ENCODE results near the gene TMEM89. TPM values are rescaled to one million over a fixed set of nuclear protein-coding genes. Genes with fewer than 3 reads are reported as not detected.
A peak's percentile ranks its signal among the peaks of the same experiment; 100 is the strongest.

The TMEM89 gene
- total and polyA plus RNA-seq, 2 experiments from 2014 or later: not detected

DNA sequence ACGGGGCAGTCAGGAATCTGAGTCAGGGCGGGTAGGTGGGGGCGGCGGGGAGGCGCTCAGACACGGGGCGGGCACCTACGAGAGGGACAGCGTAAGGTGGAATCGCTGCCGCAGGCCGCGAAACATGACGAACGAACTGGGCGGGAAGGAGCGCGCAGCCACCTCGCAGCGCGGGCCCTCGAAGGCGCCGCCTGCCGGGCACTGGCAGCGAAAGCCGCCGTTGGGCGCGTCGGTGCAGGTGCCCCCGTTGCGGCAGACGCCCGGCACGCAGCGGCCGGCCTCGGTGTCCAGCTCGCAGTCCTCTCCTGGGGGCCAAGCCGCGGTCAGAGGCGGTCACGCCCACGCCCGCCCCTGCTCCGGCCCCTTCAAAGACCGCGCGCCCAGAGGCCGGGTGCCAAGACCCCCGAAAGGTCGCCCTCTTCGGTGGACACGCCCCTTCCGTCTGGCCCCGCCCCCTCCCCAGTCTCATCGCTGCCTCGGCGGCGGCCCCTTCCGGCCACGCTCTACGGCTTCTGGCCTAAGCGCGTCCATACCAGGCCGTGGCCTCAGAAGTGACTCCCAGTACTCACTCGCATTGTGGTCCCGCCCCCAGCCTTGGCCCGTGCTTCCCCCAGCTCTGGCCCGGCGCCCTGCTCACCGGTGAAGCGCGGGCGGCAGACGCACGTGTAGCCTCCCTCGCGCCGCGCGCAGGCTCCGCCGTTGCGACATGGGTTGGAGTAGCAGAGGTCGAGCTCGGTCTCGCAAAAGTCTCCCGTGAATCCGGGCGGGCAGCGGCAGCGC, 34.7 kb upstream of the TMEM89 start:
- peaks cover 3% of the 10 kb centered on the region; the same call in 1 of the 2 replicates for H3K4me1 ChIP-seq (ENCODE audit: insufficient read depth)
- Mint-ChIP-seq H3K4me1 (peaks cover 10% of the 10 kb centered on the region; the same call in 2 of the 3 replicates), H3K4me3 (peak overlapping the region; percentile 74), H3K27ac (peak overlapping the region; percentile 89), H3K9me3 (no peaks in the 10 kb centered on the region; the same call in 2 of the 3 replicates), H3K36me3 (ENCODE audit: low read depth) (peaks cover 53% of the 10 kb centered on the region), H3K27me3 (ENCODE audit: insufficient read depth, low read depth, poor library complexity) (peaks cover 23% of the 10 kb centered on the region)
- H3K4me2 ChIP-seq: peak overlapping the region; percentile 85
- H3K9me2 ChIP-seq (ENCODE audit: insufficient read depth): no peaks in the 10 kb centered on the region
- no peaks in the 10 kb centered on the region for H3K79me2 ChIP-seq (replicated peaks; ENCODE audit: insufficient read depth)
- H3F3A ChIP-seq (replicated peaks; ENCODE audit: low read depth): peaks cover 30% of the 10 kb centered on the region
- peak overlapping the region; percentile 59 for H3K4me3 ChIP-seq
- no peaks in the 10 kb centered on the region for H3K27me3 ChIP-seq (ENCODE audit: insufficient read depth)
- H3K27ac ChIP-seq (ENCODE audit: low read depth): peak overlapping the region; percentile 90
- H3K36me3 ChIP-seq (ENCODE audit: insufficient read depth): no peaks in the 10 kb centered on the region
- ATAC-seq: peak; percentile 90
- peak overlapping the region; percentile 87; the same call in 1 of the 2 replicates for H2AFZ ChIP-seq
- DNase-seq (ENCODE audit: low spot score): peak; percentile 96
- peaks cover 5% of the 10 kb centered on the region; the same call in 1 of the 2 replicates for H4K20me1 ChIP-seq (replicated peaks; ENCODE audit: insufficient read depth)
- TF ChIP-seq CREB1 (CRISPR knock-in tag; IDR thresholded peaks at IDR 0.05; ENCODE audit: low read depth) (peak; percentile 81), POLR2AphosphoS5 (IDR thresholded peaks at IDR 0.05; ENCODE audit: low read depth) (peak; percentile 78)
- TF ChIP-seq, protein P1, sequence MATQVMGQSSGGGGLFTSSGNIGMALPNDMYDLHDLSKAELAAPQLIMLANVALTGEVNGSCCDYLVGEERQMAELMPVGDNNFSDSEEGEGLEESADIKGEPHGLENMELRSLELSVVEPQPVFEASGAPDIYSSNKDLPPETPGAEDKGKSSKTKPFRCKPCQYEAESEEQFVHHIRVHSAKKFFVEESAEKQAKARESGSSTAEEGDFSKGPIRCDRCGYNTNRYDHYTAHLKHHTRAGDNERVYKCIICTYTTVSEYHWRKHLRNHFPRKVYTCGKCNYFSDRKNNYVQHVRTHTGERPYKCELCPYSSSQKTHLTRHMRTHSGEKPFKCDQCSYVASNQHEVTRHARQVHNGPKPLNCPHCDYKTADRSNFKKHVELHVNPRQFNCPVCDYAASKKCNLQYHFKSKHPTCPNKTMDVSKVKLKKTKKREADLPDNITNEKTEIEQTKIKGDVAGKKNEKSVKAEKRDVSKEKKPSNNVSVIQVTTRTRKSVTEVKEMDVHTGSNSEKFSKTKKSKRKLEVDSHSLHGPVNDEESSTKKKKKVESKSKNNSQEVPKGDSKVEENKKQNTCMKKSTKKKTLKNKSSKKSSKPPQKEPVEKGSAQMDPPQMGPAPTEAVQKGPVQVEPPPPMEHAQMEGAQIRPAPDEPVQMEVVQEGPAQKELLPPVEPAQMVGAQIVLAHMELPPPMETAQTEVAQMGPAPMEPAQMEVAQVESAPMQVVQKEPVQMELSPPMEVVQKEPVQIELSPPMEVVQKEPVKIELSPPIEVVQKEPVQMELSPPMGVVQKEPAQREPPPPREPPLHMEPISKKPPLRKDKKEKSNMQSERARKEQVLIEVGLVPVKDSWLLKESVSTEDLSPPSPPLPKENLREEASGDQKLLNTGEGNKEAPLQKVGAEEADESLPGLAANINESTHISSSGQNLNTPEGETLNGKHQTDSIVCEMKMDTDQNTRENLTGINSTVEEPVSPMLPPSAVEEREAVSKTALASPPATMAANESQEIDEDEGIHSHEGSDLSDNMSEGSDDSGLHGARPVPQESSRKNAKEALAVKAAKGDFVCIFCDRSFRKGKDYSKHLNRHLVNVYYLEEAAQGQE (IDR thresholded peaks at IDR 0.05; ENCODE audit: unreplicated experiment): no peak
- TF ChIP-seq, protein P2, sequence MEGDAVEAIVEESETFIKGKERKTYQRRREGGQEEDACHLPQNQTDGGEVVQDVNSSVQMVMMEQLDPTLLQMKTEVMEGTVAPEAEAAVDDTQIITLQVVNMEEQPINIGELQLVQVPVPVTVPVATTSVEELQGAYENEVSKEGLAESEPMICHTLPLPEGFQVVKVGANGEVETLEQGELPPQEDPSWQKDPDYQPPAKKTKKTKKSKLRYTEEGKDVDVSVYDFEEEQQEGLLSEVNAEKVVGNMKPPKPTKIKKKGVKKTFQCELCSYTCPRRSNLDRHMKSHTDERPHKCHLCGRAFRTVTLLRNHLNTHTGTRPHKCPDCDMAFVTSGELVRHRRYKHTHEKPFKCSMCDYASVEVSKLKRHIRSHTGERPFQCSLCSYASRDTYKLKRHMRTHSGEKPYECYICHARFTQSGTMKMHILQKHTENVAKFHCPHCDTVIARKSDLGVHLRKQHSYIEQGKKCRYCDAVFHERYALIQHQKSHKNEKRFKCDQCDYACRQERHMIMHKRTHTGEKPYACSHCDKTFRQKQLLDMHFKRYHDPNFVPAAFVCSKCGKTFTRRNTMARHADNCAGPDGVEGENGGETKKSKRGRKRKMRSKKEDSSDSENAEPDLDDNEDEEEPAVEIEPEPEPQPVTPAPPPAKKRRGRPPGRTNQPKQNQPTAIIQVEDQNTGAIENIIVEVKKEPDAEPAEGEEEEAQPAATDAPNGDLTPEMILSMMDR (conservative IDR thresholded peaks at IDR 0.05; ENCODE audit: low read depth in 2 of 2): peak; percentile 47 to 75

DNA sequence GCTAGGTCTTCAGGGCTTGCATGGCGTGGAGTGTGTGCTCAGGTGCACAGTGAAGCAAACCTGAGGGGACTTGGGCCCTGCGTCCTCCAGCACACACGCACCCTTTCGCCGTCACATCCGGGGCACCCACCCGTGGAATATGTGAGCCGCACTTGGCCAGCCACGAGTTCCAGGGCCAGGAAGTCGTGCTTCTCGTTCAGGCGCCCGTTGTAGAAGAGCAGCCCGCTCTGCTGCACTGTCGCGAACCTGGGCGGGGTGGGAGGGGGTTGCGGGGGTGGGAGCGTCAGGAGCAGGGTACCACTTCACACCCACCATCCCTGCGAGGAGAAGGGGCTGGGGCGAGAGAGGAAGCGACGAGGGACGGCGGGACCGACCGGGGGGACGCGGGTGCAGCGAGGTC, 34.0 kb upstream of the TMEM89 start:
- ATAC-seq (no peak), DNase-seq (ENCODE audit: low spot score) (no peak)
- TF ChIP-seq JUNB (IDR thresholded peaks at IDR 0.05; ENCODE audit: unreplicated experiment) (no peak), CREB1 (CRISPR knock-in tag; IDR thresholded peaks at IDR 0.05; ENCODE audit: low read depth) (no peak), NANOG (IDR thresholded peaks at IDR 0.05; ENCODE audit: borderline replicate concordance) (no peak), EZH2 (IDR thresholded peaks at IDR 0.05; ENCODE audit: low read depth, unreplicated experiment) (no peak), STAT1 (IDR thresholded peaks at IDR 0.05; ENCODE audit: unreplicated experiment) (no peak), ZNF114 (CRISPR knock-in tag; IDR thresholded peaks at IDR 0.05) (no peak)
- TF ChIP-seq, protein P1 (IDR thresholded peaks at IDR 0.05; ENCODE audit: unreplicated experiment): no peak
- TF ChIP-seq, protein P3, sequence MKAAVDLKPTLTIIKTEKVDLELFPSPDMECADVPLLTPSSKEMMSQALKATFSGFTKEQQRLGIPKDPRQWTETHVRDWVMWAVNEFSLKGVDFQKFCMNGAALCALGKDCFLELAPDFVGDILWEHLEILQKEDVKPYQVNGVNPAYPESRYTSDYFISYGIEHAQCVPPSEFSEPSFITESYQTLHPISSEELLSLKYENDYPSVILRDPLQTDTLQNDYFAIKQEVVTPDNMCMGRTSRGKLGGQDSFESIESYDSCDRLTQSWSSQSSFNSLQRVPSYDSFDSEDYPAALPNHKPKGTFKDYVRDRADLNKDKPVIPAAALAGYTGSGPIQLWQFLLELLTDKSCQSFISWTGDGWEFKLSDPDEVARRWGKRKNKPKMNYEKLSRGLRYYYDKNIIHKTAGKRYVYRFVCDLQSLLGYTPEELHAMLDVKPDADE (IDR thresholded peaks at IDR 0.05): no peak
- H3K9me3 Mint-ChIP-seq: no peaks in the 10 kb centered on the region; the same call in 2 of the 3 replicates
- Histone ChIP-seq H3K27me3 (ENCODE audit: insufficient read depth) (no peaks in the 10 kb centered on the region), H3F3A (replicated peaks; ENCODE audit: low read depth) (peaks cover 23% of the 10 kb centered on the region), H3K36me3 (ENCODE audit: insufficient read depth) (no peaks in the 10 kb centered on the region), H2AFZ (peak overlapping the region; percentile 90), H3K9me2 (ENCODE audit: insufficient read depth) (no peaks in the 10 kb centered on the region), H3K4me2 (peak overlapping the region; percentile 85), H3K4me3 (peak overlapping the region; percentile 59), H3K4me1 (ENCODE audit: insufficient read depth) (peaks cover 3% of the 10 kb centered on the region; the same call in 1 of the 2 replicates), H3K79me2 (replicated peaks; ENCODE audit: insufficient read depth) (no peaks in the 10 kb centered on the region), H4K20me1 (replicated peaks; ENCODE audit: insufficient read depth) (peaks cover 6% of the 10 kb centered on the region; the same call in 1 of the 2 replicates), H3K27ac (ENCODE audit: low read depth) (no peak overlapping the region)
- peak overlapping the region; percentile 74 for H3K4me3 Mint-ChIP-seq
- peak overlapping the region; percentile 89 for H3K27ac Mint-ChIP-seq
- peaks cover 18% of the 10 kb centered on the region for H3K27me3 Mint-ChIP-seq (ENCODE audit: insufficient read depth, low read depth, poor library complexity)
- H3K4me1 Mint-ChIP-seq: peaks cover 10% of the 10 kb centered on the region; the same call in 2 of the 3 replicates
- H3K36me3 Mint-ChIP-seq (ENCODE audit: low read depth): peaks cover 53% of the 10 kb centered on the region

All from GM23338 (cell line).